Activated CD8-positive, alpha-beta T cell treated with anti-CD3 and anti-CD28 coated beads, Interleukin-2, amount 10 ng/mL, durations not matched to agents 7 days and 5 days (primary cell): ENCODE measurements around the gene RNU1-1. TPM values are rescaled to one million over a fixed set of nuclear protein-coding genes. Genes with fewer than 3 reads are reported as not detected.
"Not testable (repeated sequence)": the region's sequence is repeated elsewhere in the genome, so short reads cannot be mapped to it uniquely, and the experiment has no call there.

ENCODE experiments used
- ATAC-seq: fragments of 150-1000 bp; cut with Tn5 transposase; one replicate; pipeline ENCODE4 v1.10.0; 2021; ENCODE audit warnings: moderate library complexity
- CTCF ChIA-PET: fragments of 350-600 bp; sonication (Branson Sonifier 250); formaldehyde crosslinking; loops from one replicate; lab custom pipeline; 2021; ENCODE audit warnings: antibody characterized with exemption; lab: Charles Lee
- POLR2A ChIA-PET: fragments of 350-600 bp; sonication (Branson Sonifier 250); formaldehyde crosslinking; loops from one replicate; lab custom pipeline; 2021; ENCODE audit warnings: antibody characterized with exemption; lab: Charles Lee
- DNase-seq: peaks from one replicate; pipeline ENCODE4 v3.0.0-alpha.2; 2020
- H3K27ac Mint-ChIP-seq: one replicate; pipeline ENCODE4 v1.8.0; 2021; ENCODE audit warnings: mild to moderate bottlenecking, mixed read lengths
- H3K27me3 Mint-ChIP-seq: one replicate; pipeline ENCODE4 v1.8.0; 2021; ENCODE audit warnings: low read depth, mixed read lengths
- H3K36me3 Mint-ChIP-seq: one replicate; pipeline ENCODE4 v1.8.0; 2021; ENCODE audit warnings: low read depth, mixed read lengths
- H3K4me1 Mint-ChIP-seq: one replicate; pipeline ENCODE4 v1.8.0; 2021; ENCODE audit warnings: low read depth, mixed read lengths
- H3K4me3 Mint-ChIP-seq: one replicate; pipeline ENCODE4 v1.8.0; 2021; ENCODE audit warnings: mild to moderate bottlenecking, mixed read lengths
- H3K9me3 Mint-ChIP-seq: one replicate; pipeline ENCODE4 v1.8.0; 2022; ENCODE audit warnings: mixed read lengths; ENCODE audit not compliant: insufficient read depth
- total RNA-seq, 2 experiments: library from RNA; stranded (reverse); gene quantifications; one replicate each; pipeline ENCODE4 v1.2.3, GENCODE V29; 2021

The RNU1-1 gene
- total RNA-seq, 2 experiments from 2014 or later, result 1,730 to 2,232 TPM

- CTCF ChIA-PET, H3K9me3 Mint-ChIP-seq, H3K27ac Mint-ChIP-seq, POLR2A ChIA-PET, ATAC-seq, H3K36me3 Mint-ChIP-seq, H3K4me1 Mint-ChIP-seq, H3K4me3 Mint-ChIP-seq, DNase-seq: not testable (repeated sequence)
- peaks cover 19% of the 10 kb centered on the region for H3K27me3 Mint-ChIP-seq
These were observed 23.4 kb upstream of the RNU1-1 start for GRCh38 chr1:16537528-16537927.

- peaks cover 23% of the 10 kb centered on the region for H3K27me3 Mint-ChIP-seq
- H3K4me3 Mint-ChIP-seq, H3K9me3 Mint-ChIP-seq, ATAC-seq, H3K4me1 Mint-ChIP-seq, POLR2A ChIA-PET, CTCF ChIA-PET, H3K27ac Mint-ChIP-seq, H3K36me3 Mint-ChIP-seq, DNase-seq: not testable (repeated sequence)
These were observed 22.7 kb upstream of the RNU1-1 start for GRCh38 chr1:16536796-16537195.

DNA sequence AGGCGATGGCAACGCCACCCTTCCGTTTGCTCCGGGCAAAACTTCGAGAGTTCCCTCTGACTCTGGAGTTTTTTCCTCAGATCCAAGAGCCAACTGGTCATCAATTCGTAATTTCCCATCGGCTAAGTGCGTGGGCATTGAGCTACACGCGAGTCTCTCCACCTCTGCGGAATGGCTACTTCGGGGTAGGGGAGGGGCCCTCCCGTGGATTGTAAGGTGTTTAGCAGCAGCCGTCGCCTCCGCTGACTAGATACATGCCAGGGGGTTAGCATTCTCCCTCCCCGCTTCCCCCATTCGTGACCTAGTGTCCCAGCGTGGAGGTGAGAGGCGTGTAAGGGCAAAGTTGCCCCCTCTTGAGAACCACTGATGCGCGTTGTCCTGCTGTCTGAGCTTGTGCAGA, 21.8 kb upstream of the RNU1-1 start:
- DNase-seq, H3K27ac Mint-ChIP-seq, H3K9me3 Mint-ChIP-seq, H3K4me3 Mint-ChIP-seq, POLR2A ChIA-PET, H3K36me3 Mint-ChIP-seq, H3K4me1 Mint-ChIP-seq, ATAC-seq, CTCF ChIA-PET: not testable (repeated sequence)
- H3K27me3 Mint-ChIP-seq, result peaks cover 24% of the 10 kb centered on the region

DNA sequence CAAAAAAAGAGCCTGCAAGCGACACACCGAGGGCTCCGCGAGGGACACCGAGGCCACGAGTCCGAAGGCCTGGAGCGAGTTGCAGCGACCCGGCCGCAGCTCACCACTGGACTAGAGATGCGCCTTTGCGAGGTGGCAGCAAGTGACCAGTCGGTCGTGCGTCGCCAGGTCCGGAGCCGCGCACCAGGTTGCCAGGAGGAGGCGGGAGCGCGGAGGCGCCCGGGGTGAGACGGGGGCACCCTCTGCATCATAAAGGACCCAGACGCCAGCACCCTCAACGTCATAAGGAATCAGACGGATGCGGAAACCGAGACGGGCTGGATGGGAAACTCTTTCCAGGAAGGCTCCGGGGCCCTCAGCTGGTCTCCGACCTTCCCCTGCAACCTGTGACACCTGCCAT, 21.4 kb upstream of the RNU1-1 start:
- H3K27ac Mint-ChIP-seq, H3K4me3 Mint-ChIP-seq, CTCF ChIA-PET, H3K4me1 Mint-ChIP-seq, H3K36me3 Mint-ChIP-seq, H3K9me3 Mint-ChIP-seq, ATAC-seq, DNase-seq, POLR2A ChIA-PET: not testable (repeated sequence)
- peaks cover 25% of the 10 kb centered on the region for H3K27me3 Mint-ChIP-seq

GRCh38 chr1:16534829-16535456, 20.9 kb upstream of the RNU1-1 start:
- peak; percentile 53 for ATAC-seq
- H3K4me3 Mint-ChIP-seq, result peak overlapping the region; percentile 44
- DNase-seq, result peak; percentile 26
- peaks cover 26% of the 10 kb centered on the region for H3K27me3 Mint-ChIP-seq
- H3K9me3 Mint-ChIP-seq, H3K27ac Mint-ChIP-seq, POLR2A ChIA-PET, H3K4me1 Mint-ChIP-seq, CTCF ChIA-PET, H3K36me3 Mint-ChIP-seq: not testable (repeated sequence)

DNA sequence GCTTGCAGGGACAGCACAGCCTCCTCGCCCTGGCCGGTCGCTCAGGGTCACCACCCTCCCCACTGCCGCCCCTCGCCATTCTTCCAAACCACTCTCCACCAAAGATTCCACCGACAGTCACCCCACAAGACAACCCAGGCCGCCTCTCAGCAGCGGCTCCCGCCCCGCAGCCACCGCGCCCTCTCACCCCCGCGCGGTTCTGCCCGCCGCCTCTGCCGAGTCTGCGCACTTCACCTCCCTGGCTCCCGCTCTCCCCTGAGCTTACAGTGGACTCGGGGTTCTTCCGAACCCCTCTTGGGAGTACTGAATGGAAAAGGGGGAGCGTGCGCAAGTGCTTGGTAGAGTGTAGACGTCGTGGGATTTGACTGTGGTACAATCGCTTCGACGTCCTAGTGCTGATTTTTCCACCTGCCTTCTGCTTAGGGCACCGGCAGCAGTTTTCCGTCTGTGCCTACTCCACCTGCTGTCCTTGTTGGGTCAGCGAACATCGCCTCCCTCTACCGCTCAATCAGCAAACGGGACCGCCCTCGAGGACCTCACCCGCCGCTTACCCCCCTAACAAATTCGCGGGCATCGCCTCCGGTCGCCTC, 20.2 kb upstream of the RNU1-1 start:
- H3K9me3 Mint-ChIP-seq, H3K36me3 Mint-ChIP-seq, ATAC-seq, CTCF ChIA-PET, H3K27ac Mint-ChIP-seq, POLR2A ChIA-PET, DNase-seq, H3K4me1 Mint-ChIP-seq, H3K4me3 Mint-ChIP-seq: not testable (repeated sequence)
- H3K27me3 Mint-ChIP-seq, result peaks cover 28% of the 10 kb centered on the region

DNA sequence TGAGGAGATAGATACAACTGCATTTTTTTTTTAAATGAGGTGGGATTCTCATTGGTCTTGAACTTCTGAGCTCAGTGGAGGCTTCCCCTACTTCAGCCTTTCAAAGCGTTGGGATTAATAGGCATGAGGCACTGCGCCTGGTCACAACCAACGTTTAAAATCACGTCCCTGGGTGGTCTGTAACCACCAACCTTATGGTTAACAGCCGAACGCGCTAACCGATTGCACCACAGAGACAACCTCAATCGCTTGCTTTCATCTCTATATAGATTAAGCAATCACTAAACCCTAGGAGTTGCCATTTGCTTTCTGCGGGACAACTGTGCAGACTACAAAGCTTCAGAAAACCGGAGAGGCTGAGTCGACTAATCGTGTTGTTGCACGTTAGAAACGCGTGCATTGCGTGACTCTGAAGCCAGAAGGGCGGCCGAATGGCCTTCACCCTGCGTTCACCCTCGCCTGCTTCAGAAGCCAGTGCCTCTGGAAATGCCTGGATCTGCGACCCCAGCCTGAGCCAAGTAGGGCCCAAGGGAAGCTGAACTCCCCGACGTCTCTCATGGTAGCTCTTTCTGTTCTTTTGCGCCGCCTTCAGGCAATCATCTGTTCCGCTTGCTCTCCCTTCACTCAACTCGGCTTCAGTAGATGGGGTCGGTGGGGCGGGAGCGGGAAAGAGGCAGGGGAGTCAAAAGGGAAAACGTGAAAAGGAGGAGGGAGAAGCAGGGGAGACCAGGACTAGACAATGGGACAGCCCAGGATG, 18.3 kb upstream of the RNU1-1 start:
- CTCF ChIA-PET, result not testable (repeated sequence)

GRCh38 chr1:16528338-16528737, 14.3 kb upstream of the RNU1-1 start:
- H3K27ac Mint-ChIP-seq, H3K36me3 Mint-ChIP-seq, H3K9me3 Mint-ChIP-seq, H3K4me1 Mint-ChIP-seq, ATAC-seq, POLR2A ChIA-PET, DNase-seq, H3K4me3 Mint-ChIP-seq, CTCF ChIA-PET: not testable (repeated sequence)
- peaks cover 33% of the 10 kb centered on the region for H3K27me3 Mint-ChIP-seq

More for the DNA sequence above, 18.3 kb upstream of the RNU1-1 start:
- H3K4me3 Mint-ChIP-seq, H3K9me3 Mint-ChIP-seq, H3K36me3 Mint-ChIP-seq, H3K27ac Mint-ChIP-seq, H3K4me1 Mint-ChIP-seq, POLR2A ChIA-PET, ATAC-seq, DNase-seq: not testable (repeated sequence)
- peaks cover 30% of the 10 kb centered on the region for H3K27me3 Mint-ChIP-seq

DNA sequence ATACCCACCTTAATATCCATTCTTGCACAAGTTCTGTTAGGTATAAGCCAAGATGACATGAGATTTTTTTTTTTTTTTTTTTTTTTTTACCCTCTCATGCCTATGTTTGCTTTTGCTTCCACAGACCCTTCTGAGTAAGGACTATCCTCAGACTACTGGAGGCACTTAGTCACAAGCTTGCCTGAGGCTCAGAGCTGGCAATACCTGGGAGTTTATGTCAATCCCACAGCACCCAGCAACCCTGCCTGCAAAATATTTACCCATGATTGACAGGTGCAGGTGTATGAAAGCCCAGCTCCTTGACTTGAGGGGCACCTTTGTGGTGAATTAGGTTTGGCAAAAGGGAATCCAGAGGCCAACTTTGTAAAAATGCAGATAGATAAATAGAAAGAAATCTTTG, 11.7 kb upstream of the RNU1-1 start:
- CTCF ChIA-PET, H3K4me3 Mint-ChIP-seq, H3K36me3 Mint-ChIP-seq, POLR2A ChIA-PET, H3K27ac Mint-ChIP-seq, H3K4me1 Mint-ChIP-seq, DNase-seq, H3K9me3 Mint-ChIP-seq, ATAC-seq: not testable (repeated sequence)
- peaks cover 33% of the 10 kb centered on the region for H3K27me3 Mint-ChIP-seq

DNA sequence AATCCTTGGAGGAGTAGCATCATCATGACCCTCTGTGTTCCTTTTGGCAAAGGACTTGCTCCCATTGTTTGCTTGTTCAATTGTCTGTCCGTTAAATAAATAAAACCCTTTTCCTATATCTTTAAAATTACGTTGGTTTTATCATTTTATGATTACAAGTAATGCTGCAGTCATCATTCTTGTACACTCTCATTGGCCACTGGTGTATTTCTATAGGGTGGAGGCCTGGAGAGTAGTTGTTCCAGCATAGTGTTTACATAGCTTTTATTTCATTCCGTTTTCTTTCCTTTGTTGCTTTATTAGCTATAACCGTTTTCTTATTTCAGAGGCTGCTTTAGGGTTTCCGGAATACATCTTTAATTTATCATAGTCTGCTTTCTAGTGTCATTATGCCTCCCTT, 7.6 kb upstream of the RNU1-1 start:
- H3K27me3 Mint-ChIP-seq, result peaks cover 54% of the 10 kb centered on the region

GRCh38 chr1:16521288-16521583, 7.2 kb upstream of the RNU1-1 start:
- Mint-ChIP-seq H3K36me3 (no peaks in the 10 kb centered on the region), H3K4me3 (no peak overlapping the region), H3K27ac (no peak overlapping the region), H3K27me3 (peaks cover 52% of the 10 kb centered on the region), H3K4me1 (no peaks in the 10 kb centered on the region), H3K9me3 (no peaks in the 10 kb centered on the region)
- ChIA-PET CTCF (no interaction called here), POLR2A (no interaction called here)
- no peak for ATAC-seq
- no peak for DNase-seq

More for the DNA sequence above, 7.6 kb upstream of the RNU1-1 start:
- H3K4me3 Mint-ChIP-seq, DNase-seq, H3K4me1 Mint-ChIP-seq, CTCF ChIA-PET, H3K36me3 Mint-ChIP-seq, H3K27ac Mint-ChIP-seq, ATAC-seq, H3K9me3 Mint-ChIP-seq, POLR2A ChIA-PET: not testable (repeated sequence)
